ENCODE data around the gene LARP1B. TPM values are rescaled to one million over a fixed set of nuclear protein-coding genes. Genes with fewer than 3 reads are reported as not detected.
A peak's percentile ranks its signal among the peaks of the same experiment; 100 is the strongest.
"Not testable (repeated sequence)": the region's sequence is repeated elsewhere in the genome, so short reads cannot be mapped to it uniquely, and the experiment has no call there.

The LARP1B gene
- total and polyA plus RNA-seq, 2 of the 8 experiments (the other 6 are each of a cell fraction or from before 2014, with no cell fraction given): 10.6 to 47.0 TPM

DNA sequence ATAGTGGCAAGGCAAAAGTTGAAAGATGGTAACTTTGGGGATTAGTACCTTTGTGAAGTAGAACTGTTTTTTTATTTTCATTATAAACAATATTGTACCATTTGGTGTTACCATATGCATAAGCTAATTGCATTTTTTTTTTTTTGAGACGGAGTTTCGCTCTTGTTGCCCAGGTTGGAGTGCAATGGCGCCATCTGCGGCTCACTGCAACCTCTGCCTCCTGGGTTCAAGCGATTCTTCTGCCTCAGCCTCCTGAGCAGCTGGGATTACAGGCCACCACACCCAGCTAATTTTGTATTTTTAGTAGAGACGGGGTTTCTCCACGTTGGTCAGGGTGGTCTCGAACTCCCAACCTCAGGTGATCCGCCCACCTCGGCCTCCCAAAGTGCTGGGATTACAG, 9.9 kb upstream of the LARP1B start:
- 81% methylated on average over 5 of the region's 10 CpGs; no CpG with 5 or more reads in 1 of the 2 experiments for WGBS, 2 experiments (ENCODE audit: extremely low coverage in 1 of 2, insufficient coverage in 1 of 2, insufficient read length in 1 of 2, insufficient replicate concordance in 2 of 2, low coverage in 1 of 2, low lambda C conversion rate in 2 of 2, missing lambda C conversion rate in 1 of 2)
- H4K91ac ChIP-seq (replicated peaks; ENCODE audit: insufficient read length, low read length); H2AFZ ChIP-seq (ENCODE audit: low read length); DNase-seq (ENCODE audit: low read depth in 1 of 2, low spot score in 2 of 2); H2BK5ac ChIP-seq (ENCODE audit: low read depth, low read length); H3K4me3 ChIP-seq (ENCODE audit: extremely low read depth in 1 of 4, insufficient read depth in 2 of 4, low read depth in 3 of 4, low read length in 4 of 4); H3K79me1 ChIP-seq (ENCODE audit: low read depth, low read length); H3K36me3 ChIP-seq (ENCODE audit: control insufficient read depth in 2 of 4, insufficient read depth in 4 of 4, low read length in 3 of 4); H3K56ac ChIP-seq (replicated peaks; ENCODE audit: insufficient read length, low read depth, low read length); H3K79me2 ChIP-seq (ENCODE audit: control insufficient read depth in 1 of 2, insufficient read depth in 2 of 2, low read length in 2 of 2); H2BK20ac ChIP-seq (ENCODE audit: low read length); H2BK120ac ChIP-seq (replicated peaks; ENCODE audit: low read depth, low read length); H3K27ac ChIP-seq (ENCODE audit: low read depth, low read length); H4K5ac ChIP-seq (ENCODE audit: insufficient read length, low read depth, low read length); H4K8ac ChIP-seq (ENCODE audit: extremely low read depth, insufficient read depth, low read length); FAIRE-seq; H3K9ac ChIP-seq (replicated peaks in 1 of 4; ENCODE audit: extremely low read depth in 1 of 4, low read depth in 3 of 4, low read length in 3 of 4); H4K20me1 ChIP-seq (replicated peaks in 1 of 2; ENCODE audit: control insufficient read depth in 1 of 2, insufficient read depth in 2 of 2, low read length in 2 of 2); H3K23ac ChIP-seq (ENCODE audit: insufficient read length); H2AK5ac ChIP-seq (ENCODE audit: low read depth, low read length); H3K4ac ChIP-seq (replicated peaks; ENCODE audit: insufficient read length, low read depth, low read length); H3K27me3 ChIP-seq (replicated peaks in 1 of 4; ENCODE audit: control insufficient read depth in 3 of 4, extremely low read depth in 1 of 4, insufficient read depth in 3 of 4, low read length in 3 of 4); H2BK15ac ChIP-seq (ENCODE audit: low read length); H3K4me1 ChIP-seq (replicated peaks in 1 of 4; ENCODE audit: control insufficient read depth in 3 of 4, insufficient read depth in 4 of 4, low read length in 3 of 4); H3K23me2 ChIP-seq (ENCODE audit: low read depth, low read length); H2BK12ac ChIP-seq (ENCODE audit: low read depth, low read length); H3K4me2 ChIP-seq (ENCODE audit: insufficient read depth in 1 of 2, low read depth in 2 of 2, low read length in 2 of 2); H3K14ac ChIP-seq (ENCODE audit: insufficient read length); H3K18ac ChIP-seq (ENCODE audit: extremely low read depth, low read length); H3K9me3 ChIP-seq (ENCODE audit: insufficient read depth in 2 of 2, low read depth in 1 of 2, low read length in 1 of 2): not testable (repeated sequence)
- CTCF ChIA-PET (ENCODE audit: partially characterized antibody): interaction anchor here (0.6 to 2.9 kb wide), 26 partner anchors 9 to 915 kb away, joined by 3 to 12 read pairs (median 3); partner anchors contain the start of genes ABHD18 and MFSD8
- TF ChIP-seq, protein P1, sequence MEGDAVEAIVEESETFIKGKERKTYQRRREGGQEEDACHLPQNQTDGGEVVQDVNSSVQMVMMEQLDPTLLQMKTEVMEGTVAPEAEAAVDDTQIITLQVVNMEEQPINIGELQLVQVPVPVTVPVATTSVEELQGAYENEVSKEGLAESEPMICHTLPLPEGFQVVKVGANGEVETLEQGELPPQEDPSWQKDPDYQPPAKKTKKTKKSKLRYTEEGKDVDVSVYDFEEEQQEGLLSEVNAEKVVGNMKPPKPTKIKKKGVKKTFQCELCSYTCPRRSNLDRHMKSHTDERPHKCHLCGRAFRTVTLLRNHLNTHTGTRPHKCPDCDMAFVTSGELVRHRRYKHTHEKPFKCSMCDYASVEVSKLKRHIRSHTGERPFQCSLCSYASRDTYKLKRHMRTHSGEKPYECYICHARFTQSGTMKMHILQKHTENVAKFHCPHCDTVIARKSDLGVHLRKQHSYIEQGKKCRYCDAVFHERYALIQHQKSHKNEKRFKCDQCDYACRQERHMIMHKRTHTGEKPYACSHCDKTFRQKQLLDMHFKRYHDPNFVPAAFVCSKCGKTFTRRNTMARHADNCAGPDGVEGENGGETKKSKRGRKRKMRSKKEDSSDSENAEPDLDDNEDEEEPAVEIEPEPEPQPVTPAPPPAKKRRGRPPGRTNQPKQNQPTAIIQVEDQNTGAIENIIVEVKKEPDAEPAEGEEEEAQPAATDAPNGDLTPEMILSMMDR (IDR thresholded peaks at IDR 0.05; ENCODE audit: control extremely low read depth in 1 of 3, insufficient read depth in 1 of 3, low read depth in 1 of 3, low read length in 3 of 3): peak in 2 of 3 experiments; percentile 33 to 37; a peak in 3 of 4 replicates
- peak; percentile 29; the same call in 1 of the 2 replicates for TF ChIP-seq KDM1A (IDR thresholded peaks at IDR 0.05; ENCODE audit: borderline replicate concordance, low read length)
- TF ChIP-seq RAD21 (IDR thresholded peaks at IDR 0.05 in 1 of 2, conservative IDR thresholded peaks at IDR 0.05 in 1 of 2; ENCODE audit: low read depth in 2 of 2, low read length in 2 of 2): peak; percentile 49 to 56
- POLR2A ChIA-PET (ENCODE audit: partially characterized antibody): interaction anchor here (0.7 to 5.8 kb wide), 4 partner anchors 10 to 170 kb away, joined by 3 to 40 read pairs (median 4); partner anchors contain the start of genes ABHD18, LARP1B, MFSD8 and PLK4

Measured in H1 (cell line).